Breast epithelium (tissue), 3 donors: ENCODE results near the gene ALMS1.

Source experiments
- CTCF ChIP-seq, 3 donors: fragments of 450-650 bp; IDR thresholded peaks; one replicate each; pipeline ENCODE4 v1.5.1; 2016 to 2017; ENCODE audit warnings: antibody characterized with exemption in 3 of 3, mild to moderate bottlenecking in 3 of 3, moderate library complexity in 3 of 3
- POLR2A ChIP-seq: fragments of 450-650 bp; IDR thresholded peaks from one replicate; pipeline ENCODE4 v1.6.1; 2016; ENCODE audit warnings: antibody characterized with exemption, mild to moderate bottlenecking, moderate library complexity
- POLR2AphosphoS5 ChIP-seq, 3 donors: sonication (generic); formaldehyde crosslinking; IDR thresholded peaks; one replicate each; pipeline ENCODE4 v1.6.1; 2017; ENCODE audit warnings: antibody characterized with exemption in 3 of 3

- no peak for TF ChIP-seq POLR2AphosphoS5 (IDR thresholded peaks at IDR 0.05)
- no peak for TF ChIP-seq CTCF (IDR thresholded peaks at IDR 0.05)
- no peak for TF ChIP-seq POLR2A
Measured at GRCh38 chr2:73341039-73341438, 44.6 kb upstream of the ALMS1 start.
